HG03558 (cell line): ENCODE data around the gene CACYBP.

Experiments
- ATAC-seq: cut with Tn5 transposase; IDR thresholded peaks from one replicate; pipeline ENCODE4 v1.9.1; 2021; ENCODE audit warnings: moderate number of reproducible peaks; ENCODE audit not compliant: unreplicated experiment; ENCODE audit errors: extremely low read depth

Gene CACYBP

GRCh38 chr1:175050992-175051391, 51.2 kb downstream of the CACYBP start:
- no peak for ATAC-seq

GRCh38 chr1:175054736-175055135, 55.0 kb downstream of the CACYBP start:
- ATAC-seq = no peak
